ENCODE measurements around the gene COPE. TPM values are rescaled to one million over a fixed set of nuclear protein-coding genes. Genes with fewer than 3 reads are reported as not detected.
A peak's percentile ranks its signal among the peaks of the same experiment; 100 is the strongest.

COPE gene
- total and polyA plus RNA-seq, 4 donors = 94.1 to 365 (median 275) TPM

GRCh38 chr19:18852648-18853047, 66.5 kb downstream of the COPE start:
- Histone ChIP-seq H3K4me1 (ENCODE audit: control insufficient read depth in 5 of 5, insufficient read depth in 5 of 5, low read length in 5 of 5) (peaks cover 0 to 27% (median 13%) of the 10 kb centered on the region in 5 donors), H3K9me3 (ENCODE audit: control insufficient read depth in 4 of 4, insufficient read depth in 3 of 4, low read length in 3 of 4) (no peaks in the 10 kb centered on the region), H3K27ac (ENCODE audit: low read depth in 1 of 2, low read length in 1 of 2) (no peak overlapping the region), H3K9ac (ENCODE audit: insufficient read depth in 1 of 2, low read length in 2 of 2) (no peak overlapping the region), H3K27me3 (ENCODE audit: control insufficient read depth in 3 of 3, insufficient read depth in 3 of 3, low read length in 2 of 3) (no peaks in the 10 kb centered on the region), H3K4me3 (no peak overlapping the region), H3K36me3 (ENCODE audit: control insufficient read depth in 4 of 4, insufficient read depth in 4 of 4, low read length in 4 of 4) (peaks cover 8 to 80% (median 48%) of the 10 kb centered on the region in 4 donors)
- WGBS, 2 donors = 90 to 93% methylated on average over 12 of the region's 12 CpGs
- ATAC-seq (ENCODE audit: insufficient read depth, low FRiP score) (no peak), DNase-seq (no peak)
- no peak for TF ChIP-seq CTCF (IDR thresholded peaks at IDR 0.05; ENCODE audit: control extremely low read depth, extremely low read depth)

- Histone ChIP-seq H3K36me3 (ENCODE audit: control insufficient read depth in 4 of 4, insufficient read depth in 4 of 4, low read length in 4 of 4) (peaks cover 5 to 72% (median 42%) of the 10 kb centered on the region in 4 donors), H3K4me3 (no peak overlapping the region), H3K27ac (ENCODE audit: low read depth in 1 of 2, low read length in 1 of 2) (no peak overlapping the region), H3K9ac (ENCODE audit: insufficient read depth in 1 of 2, low read length in 2 of 2) (no peak overlapping the region), H3K27me3 (ENCODE audit: control insufficient read depth in 3 of 3, insufficient read depth in 3 of 3, low read length in 2 of 3) (no peaks in the 10 kb centered on the region), H3K9me3 (ENCODE audit: control insufficient read depth in 4 of 4, insufficient read depth in 3 of 4, low read length in 3 of 4) (no peaks in the 10 kb centered on the region), H3K4me1 (ENCODE audit: control insufficient read depth in 5 of 5, insufficient read depth in 5 of 5, low read length in 5 of 5) (peaks cover 0 to 36% (median 13%) of the 10 kb centered on the region in 5 donors)
- TF ChIP-seq CTCF (IDR thresholded peaks at IDR 0.05; ENCODE audit: control extremely low read depth, extremely low read depth) = no peak
- ATAC-seq (ENCODE audit: insufficient read depth, low FRiP score) (no peak), DNase-seq (no peak)
- 96 to 98% methylated on average over 31 of the region's 31 CpGs for WGBS, 2 donors
These were observed 67.4 kb downstream of the COPE start for GRCh38 chr19:18851673-18852325.

GRCh38 chr19:18850471-18851375, 68.5 kb downstream of the COPE start:
- Histone ChIP-seq H3K4me3 (no peak overlapping the region), H3K4me1 (ENCODE audit: control insufficient read depth in 5 of 5, insufficient read depth in 5 of 5, low read length in 5 of 5) (peaks cover 0 to 37% (median 13%) of the 10 kb centered on the region in 5 donors), H3K9me3 (ENCODE audit: control insufficient read depth in 4 of 4, insufficient read depth in 3 of 4, low read length in 3 of 4) (no peaks in the 10 kb centered on the region), H3K9ac (ENCODE audit: insufficient read depth in 1 of 2, low read length in 2 of 2) (peak overlapping the region in 1 of 2 donors; percentile 39), H3K36me3 (ENCODE audit: control insufficient read depth in 4 of 4, insufficient read depth in 4 of 4, low read length in 4 of 4) (peaks cover 2 to 65% (median 33%) of the 10 kb centered on the region in 4 donors), H3K27ac (ENCODE audit: low read depth in 1 of 2, low read length in 1 of 2) (peak overlapping the region in 1 of 2 donors; percentile 2), H3K27me3 (ENCODE audit: control insufficient read depth in 3 of 3, insufficient read depth in 3 of 3, low read length in 2 of 3) (no peaks in the 10 kb centered on the region)
- ATAC-seq (ENCODE audit: insufficient read depth, low FRiP score) (no peak), DNase-seq (no peak)
- 78 to 90% methylated on average over 27 of the region's 27 CpGs for WGBS, 2 donors
- no peak for TF ChIP-seq CTCF (IDR thresholded peaks at IDR 0.05; ENCODE audit: control extremely low read depth, extremely low read depth)
